GM23338 (cell line): ENCODE results near the gene DOK7. TPM values are rescaled to one million over a fixed set of nuclear protein-coding genes. Genes with fewer than 3 reads are reported as not detected.
"Not testable (repeated sequence)": the region's sequence is repeated elsewhere in the genome, so short reads cannot be mapped to it uniquely, and the experiment has no call there.

ENCODE experiments used
- ATAC-seq: fragments of 200-7000 bp; cut with Tn5 transposase; 3 replicates; pipeline ENCODE4 v1.9.1; 2020
- DNase-seq: peaks from one replicate; pipeline ENCODE4 v3.0.0-alpha.2; 2015; ENCODE audit warnings: low spot score
- H2AFZ ChIP-seq: fragments of 200-600 bp; sonication (generic); 2 replicates; pipeline ENCODE4 v1.8.0; 2016; ENCODE audit warnings: antibody characterized with exemption, mild to moderate bottlenecking, moderate library complexity
- H3F3A ChIP-seq: fragments of 200-600 bp; sonication (generic); replicated peaks from 2 replicates; pipeline ENCODE4 v1.8.0; 2017; ENCODE audit warnings: antibody characterized with exemption, mixed run types, low read depth
- H3K27ac ChIP-seq: fragments of 200-600 bp; sonication (generic); 2 replicates; pipeline ENCODE4 v1.6.1; 2016; ENCODE audit warnings: low read depth
- H3K27me3 ChIP-seq: fragments of 200-600 bp; sonication (generic); 2 replicates; pipeline ENCODE4 v1.8.0; 2016; ENCODE audit warnings: mild to moderate bottlenecking, mixed run types, moderate library complexity; ENCODE audit not compliant: insufficient read depth
- H3K36me3 ChIP-seq: fragments of 200-600 bp; sonication (generic); 2 replicates; pipeline ENCODE4 v1.8.0; 2016; ENCODE audit warnings: mild to moderate bottlenecking; ENCODE audit not compliant: insufficient read depth
- H3K4me1 ChIP-seq: fragments of 200-600 bp; sonication (generic); 2 replicates; pipeline ENCODE4 v1.8.0; 2016; ENCODE audit warnings: mild to moderate bottlenecking, moderate library complexity; ENCODE audit not compliant: insufficient read depth
- H3K4me2 ChIP-seq: fragments of 200-600 bp; sonication (generic); 2 replicates; pipeline ENCODE4 v1.7.1; 2017; ENCODE audit warnings: mixed run types
- H3K4me3 ChIP-seq: fragments of 200-600 bp; sonication (generic); 2 replicates; pipeline ENCODE4 v1.6.1; 2016; ENCODE audit warnings: mixed run types
- H3K79me2 ChIP-seq: fragments of 200-600 bp; sonication (generic); replicated peaks from 2 replicates; pipeline ENCODE4 v1.8.0; 2017; ENCODE audit warnings: mild to moderate bottlenecking; ENCODE audit not compliant: insufficient read depth
- H3K9me2 ChIP-seq: fragments of 200-600 bp; sonication (generic); 2 replicates; pipeline ENCODE4 v1.8.0; 2017; ENCODE audit not compliant: insufficient read depth
- H4K20me1 ChIP-seq: fragments of 200-600 bp; sonication (generic); replicated peaks from 2 replicates; pipeline ENCODE4 v1.8.0; 2017; ENCODE audit warnings: mild to moderate bottlenecking; ENCODE audit not compliant: insufficient read depth
- H3K27ac Mint-ChIP-seq: 2 replicates; pipeline ENCODE4 v1.8.0; 2020; ENCODE audit warnings: inconsistent platforms, mild to moderate bottlenecking, moderate library complexity, mixed read lengths
- H3K27me3 Mint-ChIP-seq: 3 replicates; pipeline ENCODE4 v1.8.0; 2022; ENCODE audit warnings: low read depth, mild to moderate bottlenecking, moderate library complexity, mixed read lengths, inconsistent platforms; ENCODE audit not compliant: insufficient read depth, poor library complexity
- H3K36me3 Mint-ChIP-seq: 3 replicates; pipeline ENCODE4 v1.8.0; 2021; ENCODE audit warnings: low read depth, mild to moderate bottlenecking, inconsistent platforms, moderate library complexity, mixed read lengths
- H3K4me1 Mint-ChIP-seq: 3 replicates; pipeline ENCODE4 v1.8.0; 2020; ENCODE audit warnings: mild to moderate bottlenecking, inconsistent platforms, mixed read lengths
- H3K4me3 Mint-ChIP-seq: 3 replicates; pipeline ENCODE4 v1.8.0; 2021; ENCODE audit warnings: moderate library complexity, mild to moderate bottlenecking, inconsistent platforms, mixed read lengths
- H3K9me3 Mint-ChIP-seq: 3 replicates; pipeline ENCODE4 v1.8.0; 2020; ENCODE audit warnings: moderate library complexity, mild to moderate bottlenecking, inconsistent platforms, mixed read lengths
- CREB1 ChIP-seq: fragments of 250-450 bp; sonication (Bioruptor Pico); IDR thresholded peaks from 2 replicates; pipeline ENCODE4 v1.5.0; 2020; ENCODE audit warnings: low read depth, mild to moderate bottlenecking, moderate library complexity
- CTCF ChIP-seq, 2 experiments: fragments of 200-600 bp in 1 of 2; sonication (generic) in 1 of 2; conservative IDR thresholded peaks; 2 replicates each; pipeline versions ENCODE4 v1.5.1 to v1.6.1; 2016 to 2017; ENCODE audit warnings: antibody characterized with exemption in 2 of 2, low read depth in 2 of 2, mild to moderate bottlenecking in 2 of 2, moderate library complexity in 1 of 2
- EZH2 ChIP-seq: fragments of 200-600 bp; sonication (generic); IDR thresholded peaks from one replicate; pipeline ENCODE4 v1.8.0; 2017; ENCODE audit warnings: antibody characterized with exemption, mild to moderate bottlenecking, low read depth; ENCODE audit not compliant: unreplicated experiment
- EZH2phosphoT487 ChIP-seq: fragments of 200-600 bp; sonication (generic); IDR thresholded peaks from one replicate; pipeline ENCODE4 v1.8.1; 2018; ENCODE audit warnings: antibody characterized with exemption; ENCODE audit not compliant: unreplicated experiment
- NANOG ChIP-seq: IDR thresholded peaks from 2 replicates; pipeline ENCODE4 v1.6.1; 2016; ENCODE audit warnings: antibody characterized with exemption, borderline replicate concordance
- POLR2AphosphoS5 ChIP-seq: IDR thresholded peaks from 2 replicates; pipeline ENCODE4 v1.6.1; 2016; ENCODE audit warnings: antibody characterized with exemption, low read depth
- REST ChIP-seq: IDR thresholded peaks from one replicate; pipeline ENCODE4 v1.6.1; 2018; ENCODE audit warnings: antibody characterized with exemption; ENCODE audit not compliant: unreplicated experiment
- STAT1 ChIP-seq: IDR thresholded peaks from one replicate; pipeline ENCODE4 v1.6.1; 2016; ENCODE audit warnings: antibody characterized with exemption; ENCODE audit not compliant: unreplicated experiment
- ZNF114 ChIP-seq: fragments of 250-450 bp; sonication (Bioruptor Pico); IDR thresholded peaks from 2 replicates; pipeline ENCODE4 v1.5.0; 2020; ENCODE audit warnings: mild to moderate bottlenecking, moderate library complexity
- ZNF331 ChIP-seq: fragments of 250-450 bp; sonication (Bioruptor Pico); IDR thresholded peaks from 2 replicates; pipeline ENCODE4 v1.5.0; 2020; ENCODE audit warnings: low read depth, mild to moderate bottlenecking, moderate library complexity
- polyA plus RNA-seq: library from polyadenylated mRNA; unstranded; fragments of >200 nt; fragmentation: Nextera tagmentation; extraction: Ambion mirVana; gene quantifications from 2 replicates; pipeline ENCODE4 v1.2.1, GENCODE V29; 2016
- total RNA-seq: library from RNA; depleted of rRNA; stranded (reverse); fragments of >200 nt; shearing (Covaris generic); gene quantifications from 2 replicates; pipeline ENCODE4 v1.2.3, GENCODE V29; 2014
- TF ChIP-seq, protein P1 (sequence below): IDR thresholded peaks from 2 replicates; pipeline ENCODE4 v1.6.1; 2016; ENCODE audit warnings: antibody characterized with exemption

Gene DOK7
- total and polyA plus RNA-seq, 2 experiments from 2014 or later: 0.34 to 0.52 TPM

DNA sequence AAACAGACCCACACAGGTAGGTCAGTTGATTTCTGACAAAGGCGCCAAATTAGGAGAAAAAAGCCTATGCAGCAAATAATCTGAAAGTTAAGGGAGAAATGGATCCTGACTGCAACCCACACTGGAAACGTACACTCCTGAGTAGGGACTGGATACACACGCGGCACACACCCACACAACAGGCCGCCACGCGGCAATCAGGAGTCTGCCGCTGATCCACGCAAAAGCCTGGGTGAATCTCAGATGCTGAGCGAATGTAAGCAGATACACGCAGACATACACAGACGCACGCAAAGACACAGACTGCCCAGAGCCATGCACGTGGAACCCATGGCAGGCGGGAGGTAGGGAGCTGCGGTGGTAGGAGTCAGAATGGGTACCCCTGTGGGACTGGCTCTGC lies 47.4 kb downstream of the DOK7 start (continued):
- TF ChIP-seq REST: no peak
- no peak for TF ChIP-seq STAT1
- no peak for TF ChIP-seq ZNF114
- no peak for TF ChIP-seq POLR2AphosphoS5
- no peak for TF ChIP-seq EZH2phosphoT487
- TF ChIP-seq CTCF (conservative IDR thresholded peaks at IDR 0.05; ENCODE audit: low read depth in 2 of 2): no peak
- no peak for TF ChIP-seq EZH2
- TF ChIP-seq NANOG: no peak

- no peak overlapping the region for H3K27ac Mint-ChIP-seq
Observed at GRCh38 chr4:3511187-3511586, 48.1 kb downstream of the DOK7 start.

GRCh38 chr4:3511601-3512000 lies 48.5 kb downstream of the DOK7 start:
- not testable (repeated sequence) for H3K27me3 Mint-ChIP-seq, H3K9me3 Mint-ChIP-seq, H3K9me2 ChIP-seq, H3K4me1 Mint-ChIP-seq, DNase-seq, H2AFZ ChIP-seq, H3K4me1 ChIP-seq, H3K79me2 ChIP-seq, H3K27ac ChIP-seq, H3F3A ChIP-seq, ATAC-seq, H3K27ac Mint-ChIP-seq, H3K4me3 Mint-ChIP-seq, H3K27me3 ChIP-seq, H3K4me2 ChIP-seq, H3K4me3 ChIP-seq
- peaks cover 24% of the 10 kb centered on the region; the same call in 1 of the 2 replicates for H3K36me3 ChIP-seq
- peaks cover 21% of the 10 kb centered on the region for H4K20me1 ChIP-seq
- H3K36me3 Mint-ChIP-seq: peaks cover 79% of the 10 kb centered on the region

More at GRCh38 chr4:3511187-3511586, 48.1 kb downstream of the DOK7 start:
- Histone ChIP-seq H3K79me2 (peaks cover 5% of the 10 kb centered on the region; the same call in 1 of the 2 replicates), H4K20me1 (peaks cover 25% of the 10 kb centered on the region), H3K9me2 (no peaks in the 10 kb centered on the region), H3K27me3 (no peaks in the 10 kb centered on the region), H3K4me1 (no peaks in the 10 kb centered on the region), H3K4me2 (no peak overlapping the region), H3K36me3 (peaks cover 24% of the 10 kb centered on the region; the same call in 1 of the 2 replicates), H3F3A (0 out of 2 replicates have a peak, but pooled peaks cover 2% of the 10 kb centered on the region), H3K27ac (no peak overlapping the region), H2AFZ (no peak overlapping the region), H3K4me3 (no peak overlapping the region)
- Mint-ChIP-seq H3K4me3 (no peak overlapping the region), H3K4me1 (peaks cover 6% of the 10 kb centered on the region; the same call in 2 of the 3 replicates), H3K27me3 (peaks cover 7% of the 10 kb centered on the region), H3K9me3 (0 out of 3 replicates have a peak, but pooled peaks cover 3% of the 10 kb centered on the region), H3K36me3 (peaks cover 77% of the 10 kb centered on the region)
- TF ChIP-seq NANOG (no peak), STAT1 (no peak), EZH2 (no peak), ZNF331 (CRISPR knock-in tag) (no peak), ZNF114 (no peak), CTCF (conservative IDR thresholded peaks at IDR 0.05; ENCODE audit: low read depth in 2 of 2) (no peak), EZH2phosphoT487 (no peak), CREB1 (CRISPR knock-in tag) (no peak)
- TF ChIP-seq, protein P1, sequence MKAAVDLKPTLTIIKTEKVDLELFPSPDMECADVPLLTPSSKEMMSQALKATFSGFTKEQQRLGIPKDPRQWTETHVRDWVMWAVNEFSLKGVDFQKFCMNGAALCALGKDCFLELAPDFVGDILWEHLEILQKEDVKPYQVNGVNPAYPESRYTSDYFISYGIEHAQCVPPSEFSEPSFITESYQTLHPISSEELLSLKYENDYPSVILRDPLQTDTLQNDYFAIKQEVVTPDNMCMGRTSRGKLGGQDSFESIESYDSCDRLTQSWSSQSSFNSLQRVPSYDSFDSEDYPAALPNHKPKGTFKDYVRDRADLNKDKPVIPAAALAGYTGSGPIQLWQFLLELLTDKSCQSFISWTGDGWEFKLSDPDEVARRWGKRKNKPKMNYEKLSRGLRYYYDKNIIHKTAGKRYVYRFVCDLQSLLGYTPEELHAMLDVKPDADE: no peak
- ATAC-seq (no peak), DNase-seq (no peak)
